MM.1S (cell line): ENCODE measurements around the gene LNX1.

Experiments used
- DNase-seq: peaks from one replicate; pipeline ENCODE4 v3.0.0-alpha.2; 2015
- H2AFZ ChIP-seq: fragments of 300-600 bp; sonication (generic); 2 replicates; pipeline ENCODE4 v1.6.0; 2016; ENCODE audit warnings: antibody characterized with exemption, low read length
- H3F3A ChIP-seq: fragments of 300-600 bp; sonication (generic); 2 replicates; pipeline ENCODE4 v1.6.1; 2016; ENCODE audit warnings: mild to moderate bottlenecking, antibody characterized with exemption, low read length, moderate library complexity, mixed read lengths; ENCODE audit not compliant: insufficient read depth
- H3K27ac ChIP-seq: fragments of 300-600 bp; sonication (generic); 2 replicates; pipeline ENCODE4 v1.5.1; 2016; ENCODE audit warnings: mild to moderate bottlenecking, low read length
- H3K27me3 ChIP-seq: fragments of 300-600 bp; sonication (generic); replicated peaks from 2 replicates; pipeline ENCODE4 v1.6.0; 2016; ENCODE audit warnings: low read length; ENCODE audit not compliant: insufficient read depth
- H3K36me3 ChIP-seq: fragments of 300-600 bp; sonication (generic); replicated peaks from 2 replicates; pipeline ENCODE4 v1.6.1; 2016; ENCODE audit warnings: mild to moderate bottlenecking, low read length, mixed read lengths; ENCODE audit not compliant: insufficient read depth
- H3K4me1 ChIP-seq: fragments of 300-600 bp; sonication (generic); 2 replicates; pipeline ENCODE4 v1.6.1; 2016; ENCODE audit warnings: low read length, mixed read lengths
- H3K4me2 ChIP-seq: fragments of 300-600 bp; sonication (generic); 2 replicates; pipeline ENCODE4 v1.6.0; 2016; ENCODE audit warnings: low read depth, low read length
- H3K4me3 ChIP-seq: fragments of 300-600 bp; sonication (generic); 2 replicates; pipeline ENCODE4 v1.5.1; 2016; ENCODE audit warnings: low read length, mixed read lengths
- H3K79me2 ChIP-seq: fragments of 300-600 bp; sonication (generic); 2 replicates; pipeline ENCODE4 v1.6.1; 2016; ENCODE audit warnings: mixed run types, low read length, mixed read lengths
- H3K9ac ChIP-seq: fragments of 300-600 bp; sonication (generic); 2 replicates; pipeline ENCODE4 v1.6.1; 2016; ENCODE audit warnings: low read length, mixed read lengths
- H3K9me2 ChIP-seq: fragments of 300-600 bp; sonication (generic); replicated peaks from 2 replicates; pipeline ENCODE4 v1.6.1; 2016; ENCODE audit warnings: mild to moderate bottlenecking, low read length, mixed read lengths; ENCODE audit not compliant: insufficient read depth
- H3K9me3 ChIP-seq: fragments of 300-600 bp; sonication (generic); replicated peaks from 2 replicates; pipeline ENCODE4 v1.6.1; 2016; ENCODE audit warnings: mild to moderate bottlenecking, low read length, mixed read lengths; ENCODE audit not compliant: insufficient read depth
- H4K20me1 ChIP-seq: fragments of 300-600 bp; sonication (generic); 2 replicates; pipeline ENCODE4 v1.6.1; 2016; ENCODE audit warnings: mild to moderate bottlenecking, low read length, moderate library complexity, mixed read lengths; ENCODE audit not compliant: insufficient read depth
- CTCF ChIP-seq: fragments of 300-600 bp; sonication (generic); IDR thresholded peaks from 2 replicates; pipeline ENCODE4 v1.5.1; 2016; ENCODE audit warnings: antibody characterized with exemption, low read length, mixed read lengths
- EZH2 ChIP-seq: fragments of 300-600 bp; sonication (generic); optimal IDR thresholded peaks from 2 replicates; pipeline ENCODE3; 2017; ENCODE audit warnings: low read depth, mild to moderate bottlenecking, antibody characterized with exemption, low read length, mixed read lengths
- EZH2phosphoT487 ChIP-seq: fragments of 300-600 bp; sonication (generic); IDR thresholded peaks from 2 replicates; pipeline ENCODE4 v1.6.1; 2018; ENCODE audit warnings: antibody characterized with exemption, low read length

LNX1 gene

GRCh38 chr4:53455766-53456165 lies 135.5 kb downstream of the LNX1 start:
- Histone ChIP-seq H3K27me3 (no peaks in the 10 kb centered on the region), H3K4me2 (no peak overlapping the region), H3K4me3 (no peak overlapping the region), H3K27ac (no peak overlapping the region), H3K9ac (no peak overlapping the region), H3F3A (no peaks in the 10 kb centered on the region), H3K4me1 (no peaks in the 10 kb centered on the region), H3K9me2 (no peaks in the 10 kb centered on the region), H2AFZ (no peak overlapping the region), H3K79me2 (no peaks in the 10 kb centered on the region), H3K36me3 (peaks cover 19% of the 10 kb centered on the region; the same call in 1 of the 2 replicates), H4K20me1 (no peaks in the 10 kb centered on the region), H3K9me3 (no peaks in the 10 kb centered on the region)
- no peak for DNase-seq
- no peak for TF ChIP-seq EZH2
- TF ChIP-seq EZH2phosphoT487, result no peak
- no peak for TF ChIP-seq CTCF

GRCh38 chr4:53453385-53453784 lies 137.9 kb downstream of the LNX1 start:
- no peak overlapping the region for H3K4me3 ChIP-seq
- H4K20me1 ChIP-seq, result no peaks in the 10 kb centered on the region
- no peak overlapping the region for H3K27ac ChIP-seq
- DNase-seq, result no peak
- H3K79me2 ChIP-seq, result no peaks in the 10 kb centered on the region
- TF ChIP-seq EZH2phosphoT487 (no peak), CTCF (no peak), EZH2 (no peak)
- H3F3A ChIP-seq, result no peaks in the 10 kb centered on the region
- no peaks in the 10 kb centered on the region for H3K4me1 ChIP-seq
- H3K4me2 ChIP-seq, result no peak overlapping the region
- H3K9me3 ChIP-seq, result no peaks in the 10 kb centered on the region
- H2AFZ ChIP-seq, result no peak overlapping the region
- H3K27me3 ChIP-seq, result no peaks in the 10 kb centered on the region
- H3K36me3 ChIP-seq, result peaks cover 16% of the 10 kb centered on the region; the same call in 1 of the 2 replicates
- no peaks in the 10 kb centered on the region for H3K9me2 ChIP-seq
- no peak overlapping the region for H3K9ac ChIP-seq

- no peaks in the 10 kb centered on the region for H3K79me2 ChIP-seq
- no peak overlapping the region for H2AFZ ChIP-seq
- H3K9me3 ChIP-seq, result no peaks in the 10 kb centered on the region
- H3K27ac ChIP-seq, result no peak overlapping the region
- H3K9me2 ChIP-seq, result no peaks in the 10 kb centered on the region
- no peak for DNase-seq
- H3F3A ChIP-seq, result no peaks in the 10 kb centered on the region
- H4K20me1 ChIP-seq, result no peaks in the 10 kb centered on the region
- H3K9ac ChIP-seq, result no peak overlapping the region
- H3K4me2 ChIP-seq, result no peak overlapping the region
- H3K36me3 ChIP-seq, result peaks cover 15% of the 10 kb centered on the region; the same call in 1 of the 2 replicates
- H3K27me3 ChIP-seq, result no peaks in the 10 kb centered on the region
- no peak for TF ChIP-seq CTCF
- TF ChIP-seq EZH2phosphoT487, result no peak
- TF ChIP-seq EZH2, result no peak
- H3K4me1 ChIP-seq, result no peaks in the 10 kb centered on the region
- H3K4me3 ChIP-seq, result no peak overlapping the region
Measured at GRCh38 chr4:53450773-53451172, 140.5 kb downstream of the LNX1 start.
